Fibroblast of peridontal ligament (primary cell): ENCODE data around the gene PRXL2C.
A peak's percentile ranks its signal among the peaks of the same experiment; 100 is the strongest.
"Not testable (repeated sequence)": the region's sequence is repeated elsewhere in the genome, so short reads cannot be mapped to it uniquely, and the experiment has no call there.

ENCODE experiments used
- DNase-seq: peaks from one replicate; pipeline ENCODE4 v3.0.0-alpha.2; 2010; ENCODE audit errors: extremely low read depth

PRXL2C gene

DNA sequence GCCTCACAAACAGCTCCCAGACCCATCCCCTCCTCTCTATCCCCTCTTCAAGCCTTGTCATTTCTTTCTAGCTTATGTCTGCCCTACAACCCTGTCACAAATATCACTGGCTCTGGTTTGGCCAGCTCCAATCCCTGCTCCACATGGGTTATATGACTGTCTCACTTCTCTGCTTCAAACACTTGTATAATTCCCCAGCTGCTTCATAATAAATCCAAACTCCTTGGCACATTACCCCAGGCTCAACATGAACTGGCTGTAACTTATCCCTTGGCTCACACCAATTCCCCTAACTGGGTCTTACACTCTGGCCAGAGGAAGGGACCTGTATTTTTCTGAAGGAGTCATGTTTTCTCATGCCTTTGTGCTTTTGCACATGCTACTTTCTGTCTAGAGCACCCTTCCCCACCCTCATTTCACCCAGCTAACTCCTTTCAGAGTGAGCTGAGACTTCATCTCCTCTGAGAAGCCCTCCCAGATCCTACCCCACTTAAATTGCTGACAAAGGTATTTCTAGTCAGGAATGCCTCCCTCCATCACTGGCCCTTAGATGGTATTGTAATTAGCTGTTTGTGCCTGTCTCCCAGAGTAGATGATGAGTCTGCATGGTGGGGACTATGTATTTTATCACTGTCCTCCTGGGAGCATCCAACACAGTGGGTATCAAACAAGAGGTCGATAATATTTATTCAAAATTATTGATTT, 5.3 kb downstream of the PRXL2C start:
- DNase-seq, result peak; percentile 32

DNA sequence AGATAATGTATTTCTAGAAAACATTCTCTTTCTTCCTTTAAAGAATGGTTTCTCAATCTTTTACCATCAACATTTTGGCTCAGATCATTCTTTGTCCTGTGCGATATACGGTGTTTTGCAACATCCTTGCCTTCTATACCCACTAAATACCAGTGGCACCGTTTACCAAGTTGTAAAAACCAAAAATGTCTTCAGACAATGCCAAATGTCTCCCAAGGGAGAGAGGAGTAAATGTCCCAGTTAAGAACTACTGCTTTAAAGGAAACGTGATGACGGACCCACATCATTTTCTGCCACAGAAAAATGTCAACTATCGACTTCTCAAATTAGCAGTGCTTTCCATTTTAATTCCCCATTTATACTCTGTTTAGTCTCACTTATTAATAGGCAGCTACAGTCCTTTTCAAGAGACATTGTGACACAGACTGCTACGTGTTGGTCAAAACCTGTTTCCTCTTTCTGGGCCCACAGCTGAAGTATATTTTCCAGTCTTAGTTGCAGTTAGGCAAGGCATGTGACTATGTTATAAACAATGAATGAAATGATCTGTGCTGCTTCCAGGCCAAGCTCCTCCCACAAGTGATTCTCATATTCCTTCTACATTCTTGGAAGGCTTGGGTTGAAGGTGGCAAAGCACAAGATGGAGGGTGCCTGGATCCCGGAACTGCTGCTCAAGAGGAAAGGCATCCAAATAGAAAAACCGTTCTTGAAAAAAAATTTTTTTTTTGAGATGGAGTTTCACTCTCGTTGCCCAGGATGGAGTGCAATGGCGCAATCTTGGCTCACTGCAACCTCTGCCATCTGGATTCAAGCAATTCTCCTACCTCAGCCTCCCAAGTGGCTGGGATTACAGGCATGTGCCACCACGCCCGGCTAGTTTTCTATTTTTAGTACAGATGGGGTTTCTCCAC, 8.8 kb downstream of the PRXL2C start:
- DNase-seq, result peak; percentile 97

- DNase-seq, result no peak
Measured at GRCh38 chr9:96644137-96644536, 11.0 kb downstream of the PRXL2C start.

DNA sequence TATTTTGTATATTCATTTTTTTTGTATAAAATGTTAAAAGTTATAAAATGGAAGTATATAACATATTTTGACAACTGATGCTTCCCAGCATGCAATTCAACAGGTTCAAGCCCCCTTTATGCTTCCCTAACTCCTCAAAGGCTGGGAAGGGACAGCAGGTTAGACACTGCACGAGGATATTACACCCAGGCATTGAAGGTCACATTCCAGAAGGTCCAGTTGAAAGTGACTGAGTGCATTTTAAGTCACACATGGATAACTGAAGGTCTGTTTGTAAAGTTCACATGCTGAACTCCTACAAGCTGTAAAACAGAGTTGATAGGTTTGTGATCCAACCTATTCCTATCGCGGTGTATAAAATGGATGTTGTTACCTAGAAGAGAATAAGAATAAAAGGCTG, 13.6 kb downstream of the PRXL2C start:
- DNase-seq, result no peak

DNA sequence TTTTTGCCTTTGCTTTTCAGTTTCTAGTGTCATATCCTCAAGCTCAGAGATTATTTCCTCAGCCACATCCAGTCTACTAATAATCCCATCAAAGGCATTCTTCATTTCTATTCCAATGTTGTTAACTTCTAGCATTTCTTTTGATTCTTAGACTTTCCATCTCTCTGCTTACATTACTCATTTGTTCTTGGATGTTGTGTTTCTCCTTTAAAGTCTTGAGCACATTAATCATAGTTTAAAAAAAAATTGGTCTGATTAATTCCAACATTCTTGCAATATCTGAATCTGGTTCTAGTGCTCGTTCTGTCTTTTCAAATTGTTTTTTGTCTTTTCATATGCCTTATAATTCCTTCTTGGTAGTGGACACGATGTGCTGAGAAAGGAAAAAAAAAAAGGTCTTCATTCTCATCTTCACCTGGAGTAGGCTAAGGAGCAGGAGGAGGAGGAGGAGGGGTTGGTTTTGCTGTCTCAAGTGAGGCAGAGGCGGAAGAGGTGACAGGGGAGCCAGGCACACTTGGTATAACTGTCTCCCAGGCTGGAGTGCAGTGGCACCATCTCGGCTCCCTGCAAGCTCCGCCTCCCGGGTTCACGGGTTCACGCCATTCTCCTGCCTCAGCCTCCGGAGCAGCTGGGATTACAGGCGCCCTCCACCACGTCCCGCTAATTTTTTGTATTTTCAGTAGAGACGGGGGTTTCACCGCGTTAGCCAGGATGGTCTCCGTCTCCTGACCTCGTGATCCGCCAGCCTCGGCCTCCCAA, 16.3 kb downstream of the PRXL2C start:
- DNase-seq, result peak; percentile 45

- DNase-seq, result no peak
Measured at GRCh38 chr9:96636368-96636767, 18.7 kb downstream of the PRXL2C start.

GRCh38 chr9:96633579-96633978, 21.5 kb downstream of the PRXL2C start:
- DNase-seq, result not testable (repeated sequence)

- DNase-seq, result no peak
Measured at GRCh38 chr9:96626912-96627311, 28.2 kb downstream of the PRXL2C start.

GRCh38 chr9:96621618-96622017, 33.5 kb downstream of the PRXL2C start:
- DNase-seq, result no peak

DNA sequence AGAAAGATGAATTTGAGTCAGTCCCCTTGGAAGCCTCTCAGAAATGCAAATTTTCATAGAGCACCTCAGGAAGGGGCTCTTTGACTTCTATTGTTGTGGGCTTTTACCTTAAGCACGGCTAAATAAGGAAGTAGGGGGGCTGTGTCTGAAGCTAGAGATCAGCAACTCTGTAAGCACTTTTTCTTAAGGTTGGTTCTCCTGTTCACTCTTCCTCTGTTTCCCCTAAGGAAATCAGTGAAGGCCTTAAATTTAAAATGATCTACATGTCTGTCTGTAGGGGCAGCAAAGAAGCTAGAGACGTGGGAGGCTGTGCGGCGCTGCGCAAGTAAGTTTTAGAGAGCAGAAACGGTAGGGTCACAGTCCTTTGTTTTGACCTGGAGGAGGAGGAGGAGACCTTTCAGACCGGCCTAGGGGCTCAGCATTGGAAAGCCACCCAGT, 34.3 kb downstream of the PRXL2C start:
- DNase-seq, result no peak

GRCh38 chr9:96620181-96620514, 35.0 kb downstream of the PRXL2C start:
- DNase-seq, result no peak

DNA sequence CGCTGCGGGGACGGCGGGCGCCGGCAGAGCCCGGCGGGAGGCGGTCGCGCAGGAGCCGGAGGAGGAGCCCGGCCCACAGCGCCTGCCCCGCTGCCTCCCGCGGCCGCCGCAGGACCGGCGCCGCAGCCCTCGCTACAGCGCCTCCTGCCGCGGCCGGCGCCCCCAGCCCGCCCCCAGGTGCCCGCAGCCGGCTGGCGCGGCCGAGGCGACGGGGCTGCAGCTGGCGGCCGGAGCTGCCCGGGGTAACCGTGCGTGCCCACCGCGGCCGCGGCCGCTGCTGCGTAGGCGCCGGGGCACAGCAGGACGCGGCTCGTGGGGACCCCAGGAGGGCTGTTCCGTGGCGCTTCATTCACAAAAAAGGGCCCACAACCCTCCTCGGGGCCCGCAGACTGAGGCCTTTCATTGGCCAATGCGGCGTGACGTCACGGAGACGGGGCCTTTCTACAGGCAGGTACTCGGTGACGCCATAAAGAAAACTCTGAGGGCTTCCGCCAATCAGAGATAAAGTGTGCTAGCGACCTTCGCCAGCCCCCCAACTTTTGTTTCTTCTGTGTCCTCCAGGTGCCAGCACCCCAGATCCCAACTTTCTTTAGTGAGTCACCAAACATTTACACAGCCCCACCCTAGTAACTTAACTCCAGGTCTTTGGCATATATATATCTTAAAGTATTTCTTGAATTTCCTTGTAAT, 35.5 kb downstream of the PRXL2C start, which contains the start of gene CDC14B:
Gene CDC14B (minus strand): TSS at position 353 of the 690 bp plus-strand sequence. CDS start 465 bp downstream, outside the sequence.
- peak; percentile 82 for DNase-seq

DNA sequence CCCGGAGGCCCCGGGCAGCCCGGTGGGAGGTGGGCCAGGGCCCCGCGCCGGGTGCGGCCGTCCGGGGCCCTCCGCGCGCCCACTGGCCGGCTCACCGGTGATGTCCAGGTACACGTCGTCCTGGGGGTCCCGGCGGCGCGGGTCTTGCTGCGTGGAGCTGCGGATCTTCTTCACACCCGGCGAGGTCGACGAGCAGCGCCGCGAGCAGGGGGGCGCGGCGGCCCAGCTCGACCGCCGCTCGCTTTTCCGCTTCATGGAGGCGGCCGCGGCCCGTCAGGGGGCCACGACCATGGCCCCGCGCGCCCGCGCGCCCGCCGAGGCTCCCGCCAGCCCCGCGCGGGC, 36.0 kb downstream of the PRXL2C start:
- no peak for DNase-seq

DNA sequence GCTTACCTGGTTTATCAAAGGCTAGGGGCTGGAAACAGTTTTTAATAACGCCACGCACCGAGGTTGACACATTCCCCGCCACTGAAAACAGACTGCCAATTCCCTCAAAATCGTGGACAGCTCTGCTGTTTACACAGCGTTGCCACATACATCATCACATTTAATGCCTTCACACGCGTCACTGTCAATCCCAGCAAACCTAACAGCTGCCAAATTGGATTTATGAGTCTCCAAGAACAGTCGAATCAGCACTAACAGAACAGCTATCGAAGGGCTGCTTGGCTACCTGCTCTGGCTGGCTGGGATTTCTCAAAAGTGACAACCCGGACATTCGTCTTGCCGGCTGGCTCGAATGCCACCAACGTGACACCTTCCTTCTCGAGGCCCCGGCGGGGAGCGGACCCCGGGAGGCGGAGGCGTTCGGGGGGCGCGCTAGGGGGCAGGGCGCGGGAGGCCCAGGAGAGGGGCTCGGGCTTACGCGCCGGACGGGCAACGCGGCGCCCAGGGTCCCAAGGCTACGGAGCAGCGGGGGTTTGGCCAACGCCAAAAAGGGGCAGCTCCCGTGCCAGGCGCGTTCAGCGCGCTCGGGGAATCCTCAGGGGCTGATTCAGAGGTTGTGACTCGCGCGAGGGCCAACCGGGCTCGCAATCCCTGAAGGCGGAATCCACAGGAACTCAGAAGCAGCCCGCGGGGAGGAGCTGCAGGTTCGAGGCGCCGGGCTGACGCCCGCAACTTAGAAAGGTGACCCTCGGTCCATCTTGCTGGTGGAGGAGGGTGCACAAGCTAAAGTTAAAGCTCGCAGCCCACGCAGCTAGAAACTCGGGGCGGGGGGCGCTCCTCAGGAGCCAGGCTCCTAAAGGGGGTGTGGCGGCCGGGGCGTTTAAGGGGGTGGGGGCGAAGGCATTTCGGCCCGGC, 36.7 kb downstream of the PRXL2C start:
- DNase-seq, result peak; percentile 76

GRCh38 chr9:96617439-96618185, 37.5 kb downstream of the PRXL2C start:
- DNase-seq, result no peak

DNA sequence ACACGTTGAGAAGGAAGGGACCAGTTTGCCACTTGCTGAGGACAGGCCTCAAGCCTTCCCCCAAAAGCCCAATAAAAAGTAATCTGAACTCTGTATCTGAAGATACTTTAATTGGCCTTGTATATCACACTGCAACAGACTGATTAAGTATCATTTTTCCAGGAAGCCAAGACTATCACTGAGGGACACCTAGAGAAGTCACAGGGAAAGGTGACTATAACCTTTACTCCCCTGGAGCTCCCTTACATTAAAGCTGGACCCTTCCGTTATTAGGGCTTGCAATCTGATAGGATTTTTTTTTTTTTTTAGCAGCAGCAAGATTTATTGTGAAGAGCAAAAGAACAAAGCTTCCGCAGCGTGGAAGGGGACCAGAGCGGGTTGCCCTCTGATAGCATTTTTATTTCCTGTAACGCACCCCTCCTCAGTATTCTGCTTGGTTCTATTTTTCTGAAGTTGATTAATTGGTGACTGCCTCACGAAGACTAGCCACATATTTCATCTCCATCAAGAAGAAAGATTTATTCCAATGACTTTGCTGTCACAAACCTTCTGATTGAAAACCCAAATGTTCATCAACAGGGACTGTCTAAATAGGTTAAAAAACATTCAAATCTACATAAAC, 38.2 kb downstream of the PRXL2C start:
- DNase-seq, result no peak

DNA sequence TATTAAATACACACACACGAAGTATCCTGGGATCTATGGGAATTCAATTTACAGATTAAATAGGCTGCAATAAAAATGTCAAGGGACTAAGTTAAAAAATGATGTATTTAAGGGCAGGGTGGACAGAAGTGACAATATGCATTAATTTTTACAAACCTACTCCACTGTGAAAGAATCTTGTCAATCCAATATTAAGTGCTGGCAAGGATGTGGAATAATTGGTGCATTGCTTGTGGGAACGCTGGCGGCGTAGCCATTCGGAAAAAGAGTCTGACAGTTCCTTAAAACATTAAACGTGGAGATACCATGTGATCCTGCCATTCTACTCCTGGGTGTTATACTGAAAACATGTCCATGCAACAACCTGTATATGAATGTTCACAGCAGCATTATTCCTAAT, 39.7 kb downstream of the PRXL2C start:
- DNase-seq, result no peak

DNA sequence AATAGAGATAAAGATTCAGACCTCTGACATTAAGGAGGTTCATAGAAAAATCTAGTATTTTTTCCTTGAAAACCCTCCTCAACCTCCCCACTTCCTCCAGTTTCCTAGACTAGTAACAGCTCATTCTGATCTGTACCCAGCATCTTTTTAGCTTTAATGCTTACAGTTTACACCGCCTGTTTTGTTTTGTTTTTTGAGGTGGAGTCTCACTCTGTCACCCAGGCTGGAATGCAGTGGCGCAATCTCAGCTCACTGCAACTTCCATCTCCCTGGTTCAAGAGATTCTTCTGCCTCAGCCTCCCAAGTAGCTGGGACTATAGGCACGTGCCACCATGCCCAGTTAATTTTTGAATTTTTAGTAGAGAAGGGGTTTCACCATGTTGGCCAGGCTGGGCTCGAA, 40.5 kb downstream of the PRXL2C start:
- DNase-seq, result not testable (repeated sequence)

DNA sequence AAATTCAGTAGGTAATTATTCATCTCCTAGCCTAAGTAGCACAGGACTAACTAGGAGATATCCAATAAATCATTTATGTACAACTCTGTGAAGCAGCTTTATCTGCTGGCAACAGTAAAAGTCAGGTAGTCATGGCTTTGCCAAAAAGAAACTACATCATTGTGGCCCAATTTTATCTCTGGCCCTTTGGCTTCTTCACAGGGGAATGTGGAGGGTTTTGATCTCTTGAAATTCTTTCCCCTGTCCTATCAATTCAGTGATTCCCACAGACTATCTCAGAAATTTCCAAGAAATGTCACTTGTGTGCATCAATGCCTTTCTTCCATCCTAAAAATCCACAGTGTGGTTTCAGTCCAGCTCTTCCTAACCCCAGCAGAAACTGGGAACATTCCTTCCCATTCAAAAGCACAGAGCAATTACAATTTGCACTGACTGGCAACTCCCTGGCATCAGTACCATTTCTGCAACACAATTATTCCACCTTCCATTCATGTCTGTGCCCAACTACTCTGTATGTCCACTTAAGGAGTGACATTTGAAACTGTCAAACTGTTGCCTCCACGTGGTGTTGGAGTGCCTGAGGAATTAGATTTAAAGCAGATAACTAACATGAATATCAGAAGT, 42.0 kb downstream of the PRXL2C start:
- DNase-seq, result no peak
